HepG2 (cell line): ENCODE measurements around the gene EIF2B1. TPM values are rescaled to one million over a fixed set of nuclear protein-coding genes. Genes with fewer than 3 reads are reported as not detected.

Experiments used
- ATAC-seq: fragments of 200-7000 bp; cut with Tn5 transposase; 3 replicates; pipeline ENCODE4 v1.9.1; 2020; ENCODE audit warnings: mild to moderate bottlenecking, moderate library complexity
- BruUV-seq: library from RNA; stranded (reverse); fragments of 400-500 nt; replicated peaks from 2 replicates; lab custom pipeline; 2021; lab: Mats Ljungman, UMichigan
- CTCF ChIA-PET: fragments of 300-600 bp; formaldehyde crosslinking; extraction: SDS; loops from one replicate; lab custom pipeline; 2021; ENCODE audit warnings: low total read pairs, inconsistent platforms, low intra/inter-chr PET ratio; lab: Yijun Ruan, JAX
- POLR2A ChIA-PET: fragments of 350-600 bp; sonication (Branson Sonifier 250); formaldehyde crosslinking; loops from one replicate; lab custom pipeline; 2020; ENCODE audit warnings: antibody characterized with exemption, inconsistent platforms; lab: Yijun Ruan, JAX
- DNase-seq: peaks from one replicate; pipeline ENCODE4 v3.0.0-alpha.2; 2015; ENCODE audit warnings: low spot score
- FAIRE-seq: peaks from 3 replicates; lab custom pipeline; 2011; peaks lifted over from hg19 to GRCh38; lab: Jason Lieb, UNC
- H2AFZ ChIP-seq: one replicate; pipeline ENCODE4 v1.6.1; 2011; ENCODE audit warnings: low read length, inconsistent platforms
- H3K27ac ChIP-seq: fragments of 300-600 bp; 3 replicates; pipeline ENCODE4 v1.8.0; 2011; ENCODE audit warnings: mixed run types, mild to moderate bottlenecking, mixed read lengths, low read length, inconsistent platforms; ENCODE audit not compliant: insufficient read depth; ENCODE audit errors: extremely low read length
- H3K27me3 ChIP-seq, 2 experiments: fragments of 200-600 bp in 1 of 2; 2 replicates in 1 of 2; 3 replicates in 1 of 2; pipeline versions ENCODE4 v1.6.0 to v1.8.0; 2011; ENCODE audit warnings: low read length in 2 of 2, mild to moderate bottlenecking in 2 of 2, moderate library complexity in 2 of 2, inconsistent platforms in 1 of 2; ENCODE audit not compliant: insufficient read depth in 2 of 2, control insufficient read depth in 1 of 2
- H3K36me3 ChIP-seq, 2 experiments: fragments of 200-600 bp in 1 of 2; replicated peaks in 1 of 2; 2 replicates in 1 of 2; 3 replicates in 1 of 2; pipeline versions ENCODE4 v1.5.1 to v1.8.0; 2011; ENCODE audit warnings: low read length in 2 of 2, inconsistent platforms in 1 of 2; ENCODE audit not compliant: insufficient read depth in 2 of 2, control insufficient read depth in 1 of 2
- H3K4me1 ChIP-seq: 2 replicates; pipeline ENCODE4 v1.5.1; 2012; ENCODE audit warnings: low read length, inconsistent platforms; ENCODE audit not compliant: insufficient read depth
- H3K4me2 ChIP-seq: 2 replicates; pipeline ENCODE4 v1.6.0; 2011; ENCODE audit warnings: low read depth, low read length, inconsistent platforms
- H3K4me3 ChIP-seq, 3 experiments: fragments of 200-600 bp in 1 of 3; sonication (generic), shearing (Covaris generic) in 1 of 3; replicated peaks in 1 of 3; 2 replicates each; pipeline ENCODE4 v1.5.1; 2011 to 2016; ENCODE audit warnings: low read length in 3 of 3, inconsistent platforms in 2 of 3, low read depth in 2 of 3, mild to moderate bottlenecking in 2 of 3, control low read depth in 1 of 3, mixed read lengths in 1 of 3; ENCODE audit not compliant: insufficient read depth in 1 of 3
- H3K79me2 ChIP-seq: one replicate; pipeline ENCODE4 v1.6.1; 2011; ENCODE audit warnings: low read length, inconsistent platforms; ENCODE audit not compliant: insufficient read depth
- H3K9ac ChIP-seq: 2 replicates; pipeline ENCODE4 v1.6.0; 2011; ENCODE audit warnings: mild to moderate bottlenecking, low read depth, low read length, inconsistent platforms; ENCODE audit not compliant: insufficient read depth
- H3K9me3 ChIP-seq: 2 replicates; pipeline ENCODE4 v1.5.1; 2012; ENCODE audit warnings: mild to moderate bottlenecking, low read length
- H4K20me1 ChIP-seq: 2 replicates; pipeline ENCODE4 v1.6.0; 2011; ENCODE audit warnings: inconsistent platforms, mild to moderate bottlenecking, low read length, moderate library complexity; ENCODE audit not compliant: insufficient read depth
- ARHGAP35 ChIP-seq: sonication (generic); formaldehyde crosslinking; IDR thresholded peaks from 2 replicates; pipeline ENCODE4 v1.9.0; 2022; ENCODE audit warnings: mild to moderate bottlenecking, inconsistent platforms, moderate library complexity, missing genetic modification reagents, borderline replicate concordance
- BCL6 ChIP-seq: IDR thresholded peaks from 2 replicates; pipeline ENCODE4 v1.6.1; 2016; ENCODE audit warnings: missing genetic modification reagents, missing compliant biosample characterization
- GMEB1 ChIP-seq: sonication (generic); formaldehyde crosslinking; IDR thresholded peaks from 2 replicates; pipeline ENCODE4 v1.5.1; 2020; ENCODE audit warnings: missing genetic modification reagents, mild to moderate bottlenecking, borderline replicate concordance
- MAFK ChIP-seq, 2 experiments: IDR thresholded peaks in 1 of 2; conservative IDR thresholded peaks in 1 of 2; 2 replicates each; pipeline ENCODE4 v1.6.1; 2011; ENCODE audit warnings: improper control_type of control experiment in 2 of 2, low read length in 2 of 2
- NCOA5 ChIP-seq: sonication (generic); formaldehyde crosslinking; IDR thresholded peaks from 2 replicates; pipeline ENCODE4 v1.4.0; 2020; ENCODE audit warnings: missing genetic modification reagents
- PBX3 ChIP-seq: sonication (generic); formaldehyde crosslinking; IDR thresholded peaks from 2 replicates; pipeline ENCODE4 v1.8.1; 2023; ENCODE audit warnings: missing genetic modification reagents, inconsistent platforms, borderline replicate concordance
- RAD21 ChIP-seq: fragments of 450-650 bp; formaldehyde crosslinking; IDR thresholded peaks from 2 replicates; pipeline ENCODE4 v1.5.0; 2020; ENCODE audit warnings: mild to moderate bottlenecking
- SETDB1 ChIP-seq: sonication (generic); formaldehyde crosslinking; IDR thresholded peaks from 2 replicates; pipeline ENCODE4 v1.5.1; 2020; ENCODE audit warnings: missing genetic modification reagents, mild to moderate bottlenecking, borderline replicate concordance
- TBP ChIP-seq: sonication (generic); formaldehyde crosslinking; IDR thresholded peaks from 2 replicates; pipeline ENCODE4 v1.5.0; 2020; ENCODE audit warnings: missing genetic modification reagents
- ZNF224 ChIP-seq: sonication (generic); formaldehyde crosslinking; IDR thresholded peaks from 2 replicates; pipeline ENCODE4 v1.5.0; 2020; ENCODE audit warnings: mild to moderate bottlenecking, missing genetic modification reagents
- ZNF646 ChIP-seq: sonication (generic); formaldehyde crosslinking; IDR thresholded peaks from 2 replicates; pipeline ENCODE4 v1.9.0; 2021; ENCODE audit warnings: mild to moderate bottlenecking, missing genetic modification reagents
- ZNF878 ChIP-seq: sonication (generic); formaldehyde crosslinking; IDR thresholded peaks from 2 replicates; pipeline ENCODE4 v1.8.1; 2023; ENCODE audit warnings: mild to moderate bottlenecking, missing genetic modification reagents, moderate library complexity
- ZSCAN29 ChIP-seq: sonication (generic); formaldehyde crosslinking; conservative IDR thresholded peaks from 2 replicates; pipeline ENCODE4 v1.4.0; 2020; ENCODE audit warnings: mild to moderate bottlenecking, missing genetic modification reagents
- WGBS: methylation state at CpG from one replicate; pipeline ENCODE4 v1.1.6; 2017; ENCODE audit warnings: low lambda C conversion rate; 5-methylcytosine and 5-hydroxymethylcytosine counted together
- in situ Hi-C: cut with HindIII; loops from 2 replicates; pipeline ENCODE4 v1.10.0; 2017; ENCODE audit warnings: low pct_unique_long_range_greater_than_20kb; ENCODE audit not compliant: extremely low pct_ligation_motif_present
- intact Hi-C: fragments of 100-400 bp; cut with micrococcal nuclease; formaldehyde crosslinking; loops from one replicate; pipeline ENCODE4 v1.10.0; 2022; ENCODE audit not compliant: unreplicated experiment
- polyA plus RNA-seq, 8 experiments: library from polyadenylated mRNA; depleted of rRNA in 3 of 8; stranded (reverse) in 7 of 8; unstranded in 1 of 8; fragments of >200 nt; fragmentation: Illumina TruSeq in 4 of 8; extraction: Trizol in 4 of 8; gene quantifications; 2 replicates each; pipeline versions ENCODE4 v1.2.1 to v1.2.3, GENCODE V29; 2011 to 2016; ENCODE audit warnings: low read depth in 4 of 8, missing spikeins in 1 of 8, mixed read lengths in 1 of 8; ENCODE audit not compliant: insufficient read depth in 1 of 8
- total RNA-seq, 5 experiments: library from RNA; depleted of rRNA; stranded (reverse); fragments of >200 nt; fragmentation: Illumina TruSeq; extraction: Trizol; gene quantifications; 2 replicates each; pipeline ENCODE4 v1.2.3, GENCODE V29; 2016; ENCODE audit warnings: low read depth in 1 of 5

EIF2B1 gene
- total and polyA plus RNA-seq, 2 of the 13 experiments (the other 11 are each of a cell fraction or from before 2014, with no cell fraction given): 18.7 to 37.4 TPM

GRCh38 chr12:123601602-123602489, 31.6 kb downstream of the EIF2B1 start, which contains the start of gene DDX55:
DDX55 (plus strand) TSS chr12:123602099; CDS start chr12:123602149, 50 bp downstream.
- no peaks in the 10 kb centered on the region for H3K9me3 ChIP-seq
- intact Hi-C loops: no loop called here
- peak within 1 kb of the TSS; percentile 97 for H3K9ac ChIP-seq
- WGBS: 0% methylated on average over 18 of the region's 81 CpGs
- H3K27me3 ChIP-seq: no peaks in the 10 kb centered on the region
- ChIA-PET CTCF (interaction anchor here (0.9 kb wide), 1 partner anchor 61 kb away, joined by 4 read pairs; no protein-coding TSS in a partner anchor), POLR2A (interaction anchor here (0.7 to 2.5 kb wide), 8 partner anchors 11 to 369 kb away, joined by 3 to 10 read pairs (median 6); partner anchors contain the start of genes KMT5A, MPHOSPH9, MTRFR and SNRNP35)
- peaks cover 15 to 42% of the 10 kb centered on the region in 2 experiments for H3K36me3 ChIP-seq
- no peak within 1 kb of the TSS for H2AFZ ChIP-seq
- H3K79me2 ChIP-seq: peaks cover 44% of the 10 kb centered on the region
- no peak for FAIRE-seq
- no peaks in the 10 kb centered on the region for H4K20me1 ChIP-seq
- TSS peak; percentile 87 for BruUV-seq
- peak within 1 kb of the TSS; percentile 97 for H3K27ac ChIP-seq
- H3K4me3 ChIP-seq: peak within 1 kb of the TSS; percentile 93 to 100 (median 93)
- DNase-seq: peak; percentile 73
- H3K4me2 ChIP-seq: peak within 1 kb of the TSS; percentile 99
- ATAC-seq: peak; percentile 92
- peaks cover 29% of the 10 kb centered on the region for H3K4me1 ChIP-seq
- in situ Hi-C loops: no loop called here
- TF ChIP-seq ZSCAN29: peak; percentile 88
- TF ChIP-seq NCOA5 (CRISPR knock-in tag): no peak
- TF ChIP-seq GMEB1: peak; percentile 90
- TF ChIP-seq ZNF878 (CRISPR knock-in tag): peak; percentile 80; the same call in 1 of the 2 replicates
- no peak for TF ChIP-seq SETDB1
- no peak for TF ChIP-seq TBP (CRISPR knock-in tag)
- no peak for TF ChIP-seq ZNF224 (CRISPR knock-in tag)
- TF ChIP-seq RAD21 (CRISPR knock-in tag): peak; percentile 93
- TF ChIP-seq ARHGAP35 (CRISPR knock-in tag): peak; percentile 90; the same call in 1 of the 2 replicates
- TF ChIP-seq MAFK (conservative IDR thresholded peaks at IDR 0.05 in 1 of 2, IDR thresholded peaks at IDR 0.05 in 1 of 2; ENCODE audit: low read length in 2 of 2): no peak
- peak; percentile 70 for TF ChIP-seq BCL6 (CRISPR knock-in tag)
- TF ChIP-seq ZNF646: no peak
- TF ChIP-seq PBX3: 0 out of 2 replicates have a peak, but pooled peaks have one; percentile 69
